ENCODE measurements around the gene ULK4.
A peak's percentile ranks its signal among the peaks of the same experiment; 100 is the strongest.
"Not testable (repeated sequence)": the region's sequence is repeated elsewhere in the genome, so short reads cannot be mapped to it uniquely, and the experiment has no call there.

ULK4 gene

DNA sequence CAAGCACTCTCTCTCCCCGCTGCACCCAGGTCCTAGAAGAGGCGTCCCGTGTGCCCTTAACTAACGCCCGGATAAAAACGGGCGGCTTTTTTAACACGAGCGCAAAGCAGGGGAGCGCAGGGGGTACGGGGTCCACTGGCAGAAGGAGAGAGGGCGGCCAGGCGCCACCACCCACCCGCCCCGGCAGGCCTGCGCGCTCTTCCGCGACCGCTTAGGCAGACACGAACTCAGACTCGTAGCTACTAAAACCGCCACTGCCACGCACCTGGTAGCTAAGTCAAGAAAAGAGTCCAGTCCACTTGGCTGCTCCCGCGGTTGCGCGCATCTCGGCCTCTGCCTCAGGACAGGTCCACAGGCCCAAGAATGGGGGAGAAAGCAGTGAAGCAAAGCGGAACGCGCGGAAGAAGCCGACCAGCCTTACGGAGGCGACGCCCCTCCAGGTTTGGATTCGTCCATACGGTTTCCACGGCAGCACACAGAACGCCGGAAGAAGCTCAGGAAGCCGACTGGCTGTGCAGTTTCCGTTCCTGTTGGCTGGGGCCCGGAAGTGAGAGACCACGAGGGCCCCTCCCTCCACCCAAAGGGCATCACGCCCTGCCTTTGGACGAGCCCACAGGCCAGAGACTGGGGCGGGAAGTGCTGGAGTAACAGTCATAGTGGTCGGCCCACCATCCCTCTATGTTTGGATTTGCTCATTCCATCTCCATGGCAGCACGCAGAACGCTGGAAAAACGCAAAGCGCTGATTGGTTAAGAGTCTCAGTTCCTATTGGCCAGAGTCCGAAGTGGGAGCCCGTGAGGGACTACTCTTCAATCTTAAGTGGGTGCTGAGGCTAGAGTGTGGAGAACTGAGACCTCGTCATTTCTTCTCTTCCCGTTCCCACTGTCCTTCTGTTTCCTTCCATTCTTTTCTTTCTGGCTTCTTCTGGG lies at the start of gene ULK4:
Gene ULK4 (minus strand): TSS at position 353 of the 929 bp plus-strand sequence. CDS start 7,344 bp downstream, outside the sequence.
- peak; percentile 98 for DNase-seq

DNA sequence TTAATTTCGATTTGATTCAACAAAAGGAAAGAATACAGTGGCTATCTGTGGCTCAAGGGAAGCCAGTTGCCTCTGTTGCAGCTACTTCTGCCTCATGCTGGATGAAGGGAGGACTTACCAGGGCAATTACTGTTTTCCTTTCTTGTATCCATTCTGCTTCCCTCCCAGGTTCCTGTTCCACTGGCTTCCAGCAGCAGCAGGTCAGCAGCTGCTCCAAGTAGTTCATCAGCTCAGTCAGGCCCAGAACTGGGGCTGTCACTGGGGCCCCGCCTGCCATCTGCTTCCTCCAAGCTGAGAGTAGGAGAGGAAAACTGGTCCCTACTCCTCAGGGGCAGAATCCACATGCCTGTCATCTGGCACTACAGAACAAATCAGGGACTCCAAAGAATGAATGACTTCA lies 48.6 kb upstream of the ULK4 start:
- peak; percentile 88 for DNase-seq

DNA sequence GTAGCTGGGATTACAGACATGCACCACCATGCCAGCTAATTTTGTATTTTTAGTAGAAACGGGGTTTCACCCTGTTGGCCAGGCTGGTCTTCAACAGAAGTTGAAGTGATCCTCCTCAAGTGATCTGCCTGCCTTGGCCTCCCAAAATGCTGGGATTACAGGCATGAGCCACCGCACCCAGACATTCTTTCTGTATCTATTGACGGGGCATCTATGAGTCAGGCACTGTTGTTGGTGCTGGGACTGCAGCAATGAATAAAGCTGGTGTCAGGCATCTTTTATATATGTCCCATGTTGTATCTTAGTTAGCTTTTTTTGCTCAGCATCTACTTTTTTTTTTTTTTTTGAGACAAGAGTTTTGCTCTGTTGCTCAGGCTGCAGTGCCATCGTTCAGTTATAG lies 47.6 kb upstream of the ULK4 start:
- no peak for DNase-seq

DNA sequence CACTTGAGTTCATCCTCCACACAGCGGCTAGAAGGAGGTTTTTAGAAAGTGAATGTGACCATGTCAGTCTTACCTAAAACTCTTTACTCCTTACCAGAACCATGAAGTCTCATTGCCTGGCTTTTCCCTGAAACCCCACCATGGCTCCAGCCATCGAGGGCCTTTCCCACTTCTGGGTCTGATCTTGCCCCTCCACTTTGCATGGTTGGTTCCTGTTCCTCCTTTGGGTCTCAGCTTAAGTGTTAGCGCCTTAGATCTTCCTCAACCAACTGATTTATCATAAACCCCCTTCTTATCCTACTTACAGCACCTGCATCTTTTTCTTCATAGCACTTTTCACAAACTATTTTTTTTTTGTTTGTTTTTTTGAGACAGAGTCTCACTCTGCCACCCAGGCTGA lies 45.9 kb upstream of the ULK4 start:
- DNase-seq: no peak

DNA sequence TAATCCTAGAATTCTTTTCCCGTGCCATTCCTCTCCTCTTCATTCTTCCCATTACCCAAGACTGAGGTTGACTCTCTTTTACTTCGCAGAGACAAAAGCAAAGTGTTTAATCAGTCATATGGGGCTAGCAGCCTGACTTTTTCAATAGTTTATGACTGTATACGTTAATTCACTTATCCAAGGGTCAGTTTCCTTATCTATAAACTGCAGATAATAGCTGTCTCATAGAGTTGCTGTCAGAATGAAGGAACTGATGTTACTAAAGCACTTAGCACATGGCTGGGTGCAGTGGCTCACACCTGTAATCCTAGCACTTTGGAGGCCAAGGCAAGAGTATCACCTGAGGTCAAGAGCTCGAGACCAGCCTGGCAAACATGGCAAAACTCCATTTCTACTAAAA lies 43.5 kb upstream of the ULK4 start:
- DNase-seq: no peak

DNA sequence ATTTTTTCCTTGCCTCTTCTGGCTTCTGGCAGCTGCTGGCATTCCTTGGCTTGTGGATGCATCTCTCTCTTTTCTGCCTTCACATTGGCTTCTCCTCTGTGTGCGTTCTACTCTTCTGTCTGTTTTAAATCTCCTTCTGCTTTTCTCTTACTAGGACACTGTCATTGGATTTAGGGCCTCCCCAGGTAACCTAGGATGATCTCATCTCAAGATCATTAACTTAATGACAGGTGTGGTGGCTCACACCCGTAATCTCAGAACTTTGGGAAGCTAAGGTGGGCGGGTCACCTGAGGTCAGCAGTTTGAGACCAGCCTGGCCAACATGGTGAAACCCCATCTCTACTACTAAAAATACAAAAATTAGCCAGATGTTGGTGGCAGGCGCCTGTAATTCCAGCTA lies 40.9 kb upstream of the ULK4 start:
- DNase-seq: no peak

DNA sequence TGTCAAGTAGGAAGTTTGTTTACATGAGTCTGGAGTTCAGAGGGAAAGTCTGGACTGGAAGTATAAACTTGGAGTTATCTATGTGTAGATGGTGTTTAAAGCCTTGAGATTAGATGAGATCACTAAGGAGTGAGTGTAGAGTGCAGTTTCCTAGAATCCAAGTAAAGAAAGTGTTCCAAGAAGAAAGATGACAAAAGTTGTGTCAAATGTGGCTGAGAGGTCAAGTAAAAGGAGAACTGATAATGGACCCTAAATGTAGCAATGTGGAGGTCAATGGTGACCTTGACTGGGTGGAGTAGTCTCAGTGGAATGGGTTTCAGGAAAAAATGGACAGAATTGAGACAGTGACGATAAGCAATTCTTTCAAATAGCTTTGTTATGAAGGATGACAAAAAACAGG lies 39.9 kb upstream of the ULK4 start:
- DNase-seq: no peak

DNA sequence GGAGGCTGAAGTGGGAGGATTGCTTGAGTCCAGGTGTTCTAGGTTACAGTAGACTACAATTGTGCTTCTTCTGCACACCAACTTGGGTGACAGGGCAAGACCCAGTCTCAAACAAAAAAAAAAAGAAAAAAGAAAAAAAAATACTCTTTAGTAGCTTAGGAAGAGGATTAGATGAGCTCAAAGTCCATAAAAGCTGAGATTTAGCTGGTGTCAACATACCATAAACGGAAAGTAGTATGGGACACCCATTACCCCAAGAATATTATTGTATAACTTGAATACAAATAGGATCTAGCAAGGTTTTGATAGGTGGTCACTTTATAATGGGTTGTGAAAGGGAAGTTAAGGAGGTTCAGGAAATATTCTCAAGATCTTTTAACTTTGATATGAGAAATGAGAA lies 38.0 kb upstream of the ULK4 start:
- no peak for DNase-seq

DNA sequence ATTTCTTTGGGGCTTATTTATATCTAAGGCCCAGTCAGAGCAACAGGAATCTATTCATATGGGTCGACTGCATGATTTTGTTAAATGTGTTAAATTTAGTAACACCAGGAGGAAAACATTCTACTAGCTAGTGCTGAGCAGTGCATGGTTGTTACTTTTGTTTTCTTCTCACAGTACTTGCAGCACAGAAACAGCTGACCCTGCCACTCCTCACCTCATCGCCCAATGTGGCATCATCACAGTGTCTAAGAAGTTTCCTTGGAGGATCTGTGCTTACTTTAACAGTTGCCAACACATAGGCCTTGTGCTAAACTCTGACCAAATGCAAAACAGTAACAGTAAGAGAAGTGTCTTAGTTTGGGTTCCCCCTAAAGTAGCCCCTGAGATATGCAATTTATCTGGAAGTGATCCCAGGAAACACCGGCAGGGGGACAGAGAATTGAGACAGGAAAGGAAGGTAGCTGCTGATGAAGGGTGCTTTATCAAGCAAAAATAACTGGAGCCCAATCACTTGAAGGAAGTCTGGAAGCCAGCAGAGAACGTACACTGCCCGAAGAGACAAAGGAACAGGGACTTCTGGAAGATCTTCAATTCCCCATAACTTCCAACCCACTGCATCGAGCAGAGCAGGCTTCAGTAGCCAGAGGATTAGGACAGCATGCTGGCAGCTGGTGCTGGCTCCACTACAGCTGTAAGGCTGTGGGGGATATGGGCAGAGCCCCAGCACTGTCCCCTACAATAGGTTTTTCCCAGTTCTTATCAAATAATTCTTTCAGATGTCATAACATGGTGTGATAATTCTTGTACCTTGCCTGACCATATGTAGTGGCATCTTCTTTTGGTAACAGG lies 36.0 kb upstream of the ULK4 start:
- no peak for DNase-seq

DNA sequence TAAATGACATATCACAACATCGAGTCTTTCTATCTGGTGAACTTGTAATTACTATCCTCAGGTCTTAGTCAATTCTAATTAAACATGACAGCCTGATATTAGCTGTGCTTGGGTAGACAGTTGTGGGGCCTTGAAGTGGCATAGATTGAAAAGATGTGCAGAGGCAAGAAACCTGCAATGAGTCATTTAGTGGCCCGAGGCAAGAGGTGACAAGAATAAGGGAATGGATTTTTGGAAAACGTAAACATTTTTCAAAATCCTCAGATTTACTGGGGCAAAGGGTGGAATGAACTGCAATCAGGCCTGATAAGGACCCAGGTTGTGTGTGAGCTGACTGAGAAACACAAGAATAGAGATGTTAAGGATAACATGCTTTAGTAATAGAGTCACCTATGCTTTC lies 29.5 kb upstream of the ULK4 start:
- DNase-seq: no peak

DNA sequence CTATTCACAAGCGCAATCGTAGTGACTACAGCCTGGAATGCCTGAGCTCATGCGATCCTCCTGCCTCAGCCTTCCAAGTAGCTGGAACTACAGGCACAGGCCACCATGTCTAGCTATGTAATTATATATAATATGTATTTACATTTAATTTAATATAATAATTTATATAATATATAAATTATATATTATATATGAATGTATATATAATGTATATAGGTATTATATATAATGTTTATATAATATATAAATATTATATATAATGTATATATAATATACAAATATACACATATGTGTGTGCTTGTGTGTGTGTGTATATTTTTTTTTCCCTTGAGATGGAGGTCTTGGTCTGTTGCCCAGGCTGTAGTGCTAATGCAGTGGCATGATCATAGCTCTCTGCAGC lies 27.6 kb upstream of the ULK4 start:
- DNase-seq: no peak

DNA sequence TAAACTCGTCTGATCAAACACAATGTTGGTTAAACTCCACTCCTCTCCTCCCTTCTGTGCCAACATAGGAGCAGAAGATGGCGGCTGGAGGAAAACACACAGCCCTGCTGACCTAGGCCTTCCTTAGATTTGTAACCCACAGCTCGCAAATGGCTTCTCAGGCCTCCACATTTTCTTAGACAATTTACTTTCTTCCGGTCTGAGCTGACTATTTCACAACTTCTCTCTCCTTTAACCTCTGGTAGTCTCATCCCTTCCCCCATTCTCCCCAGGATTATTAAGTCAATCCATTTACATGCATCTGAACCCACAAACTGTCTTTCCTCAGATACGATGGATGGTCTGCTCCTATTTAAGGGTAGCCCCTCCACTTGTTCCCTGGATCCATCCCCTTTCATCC lies 25.7 kb upstream of the ULK4 start:
- DNase-seq: no peak

DNA sequence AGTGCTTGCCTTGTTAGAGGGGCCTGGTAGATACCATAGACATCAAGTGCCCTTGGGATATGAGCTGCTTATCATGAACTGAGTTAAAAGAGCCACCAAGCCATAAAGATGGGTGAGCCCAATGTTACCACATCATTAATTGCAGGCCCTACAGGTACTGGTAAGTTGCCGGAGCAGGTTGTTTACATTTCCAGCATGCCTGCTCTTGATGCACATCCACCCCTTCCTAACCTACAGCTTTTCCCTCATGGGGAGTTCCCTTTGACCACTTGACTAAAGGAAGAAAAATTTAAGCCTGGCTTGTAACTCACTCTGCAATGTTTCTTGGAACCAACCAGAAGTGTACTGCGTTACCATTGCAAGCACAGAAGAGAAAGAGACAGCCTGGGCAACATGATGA lies 24.7 kb upstream of the ULK4 start:
- DNase-seq: no peak

DNA sequence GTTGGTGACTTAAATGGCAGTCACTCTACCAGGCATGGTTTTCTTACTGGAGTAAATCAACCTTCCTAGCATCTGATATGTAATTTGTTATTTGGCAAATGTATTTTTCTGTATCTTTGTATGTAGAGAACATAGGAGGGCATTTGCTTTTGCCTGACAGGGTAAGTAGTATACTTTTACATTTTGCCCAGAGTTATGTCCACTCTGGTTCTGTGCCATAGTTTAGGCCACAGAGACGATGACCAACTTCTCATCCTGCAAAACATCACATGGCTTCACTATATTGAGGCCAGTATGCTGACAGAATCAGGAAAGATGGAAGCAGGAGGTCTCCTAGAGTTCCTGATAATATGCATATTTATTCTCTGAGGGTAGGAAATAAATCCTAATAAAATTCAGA lies 23.1 kb upstream of the ULK4 start:
- DNase-seq: no peak

DNA sequence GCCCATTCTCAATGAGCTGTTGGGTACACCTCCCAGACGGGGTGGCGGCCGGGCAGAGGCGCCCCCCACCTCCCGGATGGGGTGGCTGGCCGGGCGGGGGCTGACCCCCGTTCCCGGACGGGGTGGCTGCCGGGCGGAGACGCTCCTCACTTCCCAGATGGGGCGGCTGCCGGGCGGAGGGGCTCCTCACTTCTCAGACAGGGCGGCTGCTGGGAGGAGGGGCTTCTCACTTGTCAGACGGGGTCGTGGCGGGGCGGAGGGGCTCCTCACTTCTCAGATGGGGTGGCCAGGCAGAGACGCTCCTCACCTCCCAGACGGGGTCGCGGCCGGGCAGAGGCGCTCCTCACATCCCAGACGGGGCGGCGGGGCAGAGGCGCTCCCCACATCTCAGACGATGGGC lies 21.2 kb upstream of the ULK4 start:
- not testable (repeated sequence) for DNase-seq

DNA sequence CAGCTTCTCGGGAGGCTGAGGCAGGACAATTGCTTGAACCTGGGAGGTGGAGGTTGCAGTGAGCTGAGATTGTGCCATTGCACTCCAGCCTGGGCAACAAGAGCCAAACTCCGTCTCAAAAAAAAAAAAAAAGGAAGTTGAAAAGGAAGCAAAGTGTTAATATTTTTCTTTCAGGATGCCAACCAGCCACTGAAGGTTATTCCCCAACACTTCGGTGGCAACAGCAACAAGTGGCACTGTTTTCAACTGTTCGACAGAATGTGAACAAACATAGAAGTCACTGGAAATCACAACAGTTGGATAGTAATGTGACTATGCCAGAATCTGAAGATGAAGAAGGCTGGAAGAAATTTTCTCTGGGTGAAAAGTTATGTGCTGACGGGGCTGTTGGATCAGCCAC lies 15.5 kb upstream of the ULK4 start:
- not testable (repeated sequence) for DNase-seq

DNA sequence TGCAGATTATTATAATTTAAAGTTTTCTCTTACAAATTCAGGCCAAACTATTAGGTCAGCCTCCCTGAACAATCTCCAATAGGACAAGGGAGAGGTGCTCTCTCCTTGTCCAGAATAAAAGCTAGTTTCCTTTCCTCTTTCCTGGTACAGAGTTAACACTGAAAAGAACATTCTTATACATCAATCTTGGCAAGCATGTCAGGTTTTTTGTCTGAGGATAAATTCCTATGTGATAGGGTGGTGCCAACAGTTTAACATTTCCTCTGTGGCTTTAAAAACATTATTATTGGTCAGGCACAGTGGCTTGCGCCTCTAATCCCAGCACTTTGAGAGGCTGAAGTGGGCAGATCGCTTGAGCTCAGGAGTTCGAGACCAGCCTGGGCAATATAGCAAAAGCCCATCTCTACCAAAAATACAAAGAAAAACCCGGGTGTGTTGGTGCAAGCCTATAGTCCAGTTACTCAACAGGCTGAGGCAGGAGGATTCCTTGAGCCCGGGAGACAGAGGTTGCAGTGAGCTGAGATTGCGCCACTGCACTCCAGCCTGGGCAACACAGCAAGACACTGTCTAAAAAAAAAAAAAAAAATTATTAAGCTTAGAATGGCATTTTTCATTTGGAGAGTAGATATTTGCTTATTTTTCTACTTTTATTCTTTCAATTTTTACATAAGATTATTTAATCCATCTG lies 13.7 kb upstream of the ULK4 start:
- DNase-seq: no peak

DNA sequence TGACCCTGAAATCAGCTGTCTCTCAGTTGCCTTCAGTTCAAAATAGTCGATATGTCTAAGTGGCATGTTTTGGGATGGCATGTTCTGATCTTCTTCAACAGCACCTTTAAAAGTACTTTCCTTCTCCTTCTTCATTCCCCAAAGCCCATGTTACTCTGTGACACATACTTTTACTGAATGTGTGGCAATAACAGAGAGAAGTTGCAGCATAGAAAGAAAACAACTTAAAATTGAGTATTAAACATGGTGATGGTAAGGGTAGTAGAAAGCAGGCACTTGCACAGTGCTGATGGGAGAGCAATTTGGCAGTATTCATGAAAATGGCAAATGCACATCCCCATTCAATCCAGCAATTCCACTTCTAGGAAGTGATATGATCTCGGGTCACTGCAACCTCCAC lies 12.3 kb upstream of the ULK4 start:
- DNase-seq: no peak

DNA sequence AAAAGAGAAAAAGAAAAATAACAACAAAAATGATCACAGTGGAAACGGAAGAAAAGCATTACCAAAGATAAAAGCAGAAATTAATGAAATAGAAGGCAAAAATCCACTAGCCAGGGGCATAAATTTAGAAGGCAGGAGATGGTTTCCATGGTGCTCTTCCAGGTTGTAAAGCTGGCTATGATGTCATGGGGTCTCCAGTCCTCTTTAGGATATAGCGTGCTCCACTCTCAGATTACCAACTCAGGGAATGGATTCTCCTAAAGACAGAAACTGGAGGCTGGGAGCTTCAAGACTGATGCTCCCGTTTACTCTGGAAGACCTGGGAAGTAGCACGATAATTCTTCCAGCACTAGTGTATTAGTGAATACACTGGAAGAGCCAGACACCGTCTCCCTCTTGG lies 10.9 kb upstream of the ULK4 start:
- DNase-seq: no peak

DNA sequence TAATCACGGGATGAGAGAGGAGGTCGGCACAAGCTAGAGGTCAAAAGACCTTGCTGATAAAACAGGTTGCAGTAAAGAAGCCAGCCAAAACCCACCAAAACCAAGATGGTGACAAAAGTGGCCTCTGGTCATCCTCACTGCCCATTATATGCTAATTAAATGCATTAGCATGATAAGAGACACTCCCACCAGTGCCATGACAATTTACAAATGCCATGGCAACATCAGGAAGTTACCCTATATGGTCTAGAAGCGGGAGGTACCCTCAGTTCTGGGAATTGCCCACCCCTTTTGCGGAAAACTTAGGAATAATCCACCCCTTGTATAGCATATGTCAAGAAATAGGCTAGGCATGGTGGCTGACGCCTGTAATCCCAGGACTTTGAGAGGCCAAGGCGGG lies 4.3 kb upstream of the ULK4 start:
- DNase-seq: no peak

DNA sequence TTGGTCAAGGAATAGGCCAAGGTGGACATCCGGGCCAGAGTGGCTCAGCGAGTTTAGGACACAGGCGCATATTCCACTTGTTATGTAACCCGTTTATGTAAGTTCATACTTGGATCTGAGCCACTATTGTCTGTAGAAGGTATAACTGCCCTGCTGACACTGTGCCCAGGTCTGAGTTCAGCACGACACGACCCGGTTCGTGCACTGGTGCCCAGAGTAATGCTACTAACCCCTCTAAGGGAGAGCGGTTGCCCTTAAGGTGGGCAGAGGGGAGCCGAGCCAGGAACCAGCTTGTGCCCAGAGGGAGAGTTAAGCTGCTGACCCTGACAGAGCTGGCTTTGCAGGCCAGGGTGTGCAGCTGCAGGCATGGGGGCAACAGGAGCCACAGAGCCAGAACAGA lies 1.9 kb upstream of the ULK4 start:
- DNase-seq: no peak

DNA sequence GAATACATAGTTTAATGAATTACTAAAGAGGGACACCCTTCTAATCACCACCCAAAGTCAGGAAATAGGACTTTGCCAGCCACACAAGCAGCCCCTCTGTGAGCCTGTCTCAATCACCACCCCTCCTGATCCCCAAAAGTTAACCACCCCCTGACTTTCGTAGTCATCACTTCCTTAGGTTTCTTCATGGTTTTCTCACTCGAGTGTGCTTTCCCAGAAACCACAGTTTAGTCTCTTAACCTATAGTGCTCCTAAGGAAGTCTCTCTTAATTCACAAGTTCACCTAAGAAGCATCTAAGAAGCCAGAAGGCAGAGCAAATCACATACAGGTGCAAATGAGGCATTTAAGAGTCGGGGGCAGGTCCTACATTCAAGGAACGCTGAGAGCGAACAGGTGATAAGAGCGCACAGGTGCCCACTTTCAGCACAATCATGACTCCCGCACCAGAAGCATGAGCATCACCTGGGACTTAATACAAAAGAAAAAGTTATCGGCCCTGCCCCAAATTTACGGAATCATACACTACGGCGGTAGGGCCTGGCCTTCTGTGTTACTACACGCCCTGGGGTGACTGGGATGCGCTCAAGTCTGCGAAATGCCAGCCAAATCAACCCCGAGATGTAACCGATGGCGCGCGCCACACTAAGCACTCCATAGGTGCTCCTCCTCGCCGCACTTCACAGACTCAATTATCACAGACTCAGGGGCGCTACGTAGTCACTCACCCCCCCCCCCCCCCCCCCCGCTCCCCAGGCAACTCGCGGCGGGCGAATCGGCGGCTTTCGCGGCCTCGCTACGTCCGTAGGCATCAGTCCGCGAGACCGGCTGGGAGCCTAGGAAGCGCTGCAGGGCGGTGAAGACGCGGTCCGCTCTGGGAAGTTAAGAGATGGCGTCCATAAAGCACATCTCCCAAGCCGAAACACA lies 815 bp downstream of the ULK4 start:
- peak; percentile 57 for DNase-seq

All from NCI-H2171 treated with DMSO at 0.1 percent for 48 hours (cell line).